ENCODE data around the gene CNKSR1.
"Not testable (repeated sequence)": the region's sequence is repeated elsewhere in the genome, so short reads cannot be mapped to it uniquely, and the experiment has no call there.

Gene CNKSR1

DNA sequence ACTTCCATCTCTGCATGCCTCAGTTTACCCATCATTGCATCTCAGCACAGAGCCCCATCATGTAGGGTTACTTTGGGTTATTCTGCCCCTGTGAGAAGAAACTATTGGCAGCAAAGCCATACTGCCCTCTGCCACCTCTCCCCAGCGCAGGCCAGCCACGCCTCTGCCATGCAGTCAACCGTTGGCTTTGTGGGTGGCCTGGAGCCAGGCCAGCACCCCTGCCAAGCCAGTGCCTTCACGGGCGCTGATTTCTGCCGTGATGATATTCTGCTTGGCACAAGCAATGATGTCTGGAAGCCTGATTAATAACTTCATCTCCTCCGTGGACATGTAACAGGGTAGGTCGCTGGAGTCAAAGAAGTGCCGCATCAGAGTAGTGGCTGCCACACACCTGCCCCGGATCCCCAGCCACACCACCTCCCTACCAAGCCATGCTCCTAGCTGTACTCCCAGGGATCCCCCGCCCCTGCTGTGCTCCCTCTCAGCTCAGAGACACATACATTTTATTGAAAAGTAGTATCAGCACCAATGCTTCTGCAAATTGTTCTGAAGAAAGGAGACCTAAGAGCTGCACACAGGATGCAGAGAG is 41.7 kb downstream of the CNKSR1 start:
- in situ Hi-C loops (cut with MboI; ENCODE audit: low sequenced_read_pairs): no loop called here

GRCh38 chr1:26220199-26220912 is 43.1 kb downstream of the CNKSR1 start:
- in situ Hi-C loops (cut with MboI; ENCODE audit: low sequenced_read_pairs): no loop called here

- in situ Hi-C loops (cut with MboI; ENCODE audit: low sequenced_read_pairs): no loop called here
Measured at GRCh38 chr1:26221094-26221493, 43.8 kb downstream of the CNKSR1 start.

DNA sequence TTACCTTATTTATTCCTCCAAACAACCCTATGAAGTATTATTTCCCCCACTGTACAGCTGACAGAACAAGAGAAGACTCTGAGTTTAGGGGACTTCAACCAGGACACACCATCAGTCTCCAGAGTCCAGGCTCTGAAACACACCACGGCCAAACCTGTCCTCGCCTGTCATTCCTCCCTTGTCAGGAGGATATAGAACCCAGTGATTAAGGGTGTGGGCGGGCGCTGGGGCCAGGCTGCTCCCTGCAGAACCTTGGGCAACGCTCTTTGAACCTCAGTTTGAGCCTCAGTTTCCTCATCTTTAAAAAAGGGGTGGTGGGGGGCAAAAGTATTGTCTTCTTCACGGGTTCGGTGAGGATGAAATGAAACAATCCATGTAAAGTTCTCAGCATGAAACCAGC is 47.3 kb downstream of the CNKSR1 start:
- in situ Hi-C loops (cut with MboI; ENCODE audit: low sequenced_read_pairs): no loop called here

- in situ Hi-C loops (cut with MboI; ENCODE audit: low sequenced_read_pairs): no loop called here
Measured at GRCh38 chr1:26225033-26225831, 47.9 kb downstream of the CNKSR1 start.

DNA sequence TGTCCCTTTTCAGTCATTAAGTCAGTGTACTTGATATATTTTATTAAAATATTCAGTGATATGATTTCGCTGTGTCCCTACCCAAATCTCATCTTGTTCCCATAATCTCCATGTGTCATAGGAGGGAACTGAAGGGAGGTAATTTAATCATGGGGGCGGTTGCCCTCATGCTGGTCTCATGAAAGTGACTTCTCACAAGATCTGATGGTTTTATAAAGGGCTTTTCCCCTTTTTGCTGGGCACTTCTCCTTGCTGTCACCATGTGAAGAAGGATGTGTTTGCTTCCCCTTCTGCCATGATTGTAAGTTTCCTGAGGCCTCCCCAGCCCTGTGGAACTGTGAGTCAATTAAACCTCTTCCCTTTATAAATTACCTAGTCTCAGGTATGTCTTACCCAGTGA is 53.4 kb downstream of the CNKSR1 start:
- in situ Hi-C loops (cut with MboI; ENCODE audit: low sequenced_read_pairs): not testable (repeated sequence)

- in situ Hi-C loops (cut with MboI; ENCODE audit: low sequenced_read_pairs): no loop called here
Measured at GRCh38 chr1:26233903-26234643, 56.8 kb downstream of the CNKSR1 start, which contains the start of gene CEP85. CEP85 (plus strand) TSS chr1:26234200; CDS start chr1:26239784, 5,584 bp downstream.

- in situ Hi-C loops (cut with MboI; ENCODE audit: low sequenced_read_pairs): no loop called here
Measured at GRCh38 chr1:26234644-26235370, 57.5 kb downstream of the CNKSR1 start.

DNA sequence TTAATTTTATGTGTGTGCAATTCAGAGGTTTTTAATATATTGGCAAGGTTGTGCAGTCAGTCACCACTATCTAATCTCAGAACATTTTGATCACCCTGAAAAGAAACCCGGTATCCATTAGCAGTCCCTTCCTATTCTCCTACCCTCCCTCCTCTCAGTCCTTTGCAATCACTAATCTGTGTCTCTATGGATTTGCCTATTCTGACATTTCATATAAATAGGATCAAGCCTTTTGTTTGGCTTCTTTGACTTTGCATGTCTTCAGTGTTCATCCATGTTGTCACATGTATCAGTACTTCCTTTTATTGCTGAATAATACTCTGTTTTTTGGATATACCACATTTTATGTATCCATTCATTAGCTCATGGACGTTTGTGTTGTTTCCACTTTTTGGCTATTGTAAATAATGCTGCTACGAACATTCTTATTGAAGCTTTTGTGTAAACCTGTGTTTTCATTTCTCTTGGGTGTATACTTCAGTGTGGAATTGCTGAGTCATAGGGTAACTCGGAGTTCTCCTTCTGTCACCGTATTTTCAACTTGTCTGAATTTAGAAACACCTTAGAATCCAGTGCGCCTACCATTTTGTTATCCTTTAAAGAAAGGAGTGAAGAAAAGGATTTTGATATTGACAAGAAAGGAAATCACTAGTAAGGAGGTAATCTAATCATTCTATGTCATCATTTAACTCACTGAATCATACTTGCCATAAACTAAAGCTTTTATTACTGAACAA is 60.1 kb downstream of the CNKSR1 start:
- in situ Hi-C loops (cut with MboI; ENCODE audit: low sequenced_read_pairs): no loop called here

Data from HL-60/S4 (cell line).